Fibroblast of peridontal ligament (primary cell): ENCODE data around the gene DGKB.
A peak's percentile ranks its signal among the peaks of the same experiment; 100 is the strongest.

Experiments
- DNase-seq: peaks from one replicate; pipeline ENCODE4 v3.0.0-alpha.2; 2010; ENCODE audit errors: extremely low read depth

The DGKB gene

GRCh38 chr7:14760730-14761478 is 141.6 kb downstream of the DGKB start:
- no peak for DNase-seq

- DNase-seq: no peak
These were observed 142.8 kb downstream of the DGKB start for GRCh38 chr7:14759785-14760184.

DNA sequence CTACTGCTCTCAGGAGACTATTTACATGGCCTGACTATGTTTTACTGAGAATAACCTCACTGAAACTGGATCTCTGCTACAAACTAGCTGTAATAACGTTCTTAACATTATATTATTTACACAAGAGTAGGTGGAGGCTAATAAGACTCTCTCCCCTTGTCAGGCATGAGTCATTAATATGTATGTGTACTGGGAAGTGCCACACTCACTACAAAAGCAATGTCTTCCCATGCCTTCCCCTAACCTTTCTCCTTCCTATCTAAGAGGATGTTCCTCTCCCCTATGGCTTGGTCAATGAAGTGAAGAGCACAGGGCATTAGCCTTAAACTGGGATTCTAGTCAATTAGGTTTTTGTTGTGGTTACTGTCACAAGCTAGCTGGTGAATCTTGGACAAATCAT is 147.9 kb downstream of the DGKB start:
- DNase-seq: peak; percentile 20

DNA sequence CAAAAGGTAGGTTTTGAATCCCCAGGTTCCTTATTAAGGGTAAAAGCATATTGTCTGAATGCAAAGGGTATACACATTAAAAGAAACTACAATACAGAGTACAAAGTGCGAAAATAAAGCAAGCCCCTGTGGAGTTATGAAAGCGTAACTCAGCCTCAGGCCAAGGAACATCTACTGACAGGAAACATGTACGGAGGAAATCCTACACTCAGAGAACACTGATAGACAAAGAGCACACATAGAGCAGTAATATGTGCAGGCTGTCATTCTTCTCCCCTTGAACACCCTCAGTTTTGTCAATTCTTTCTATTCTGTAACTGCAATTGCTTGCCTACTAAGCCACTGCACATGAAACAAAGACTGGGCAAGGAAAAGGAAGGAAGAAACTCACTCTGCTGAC is 150.2 kb downstream of the DGKB start:
- no peak for DNase-seq

GRCh38 chr7:14751461-14751860 is 151.1 kb downstream of the DGKB start:
- DNase-seq: no peak

DNA sequence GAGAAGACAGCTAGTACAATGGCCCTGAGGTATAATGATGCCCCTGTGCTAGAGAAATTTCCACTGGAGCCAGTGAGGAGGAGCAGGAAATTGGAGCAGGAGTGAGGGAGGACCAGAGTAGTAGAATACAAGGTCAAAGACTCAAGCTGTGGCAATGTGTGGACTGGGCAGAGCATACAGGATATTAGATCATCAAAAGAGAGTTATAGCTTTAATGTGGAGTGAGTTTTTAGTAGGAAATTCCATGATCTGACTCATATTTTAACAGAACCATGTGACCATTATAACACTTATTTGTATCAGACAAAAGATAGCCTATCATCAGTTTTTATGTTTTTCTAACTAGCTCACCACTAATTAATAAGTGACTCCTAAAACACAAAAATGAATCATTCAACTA is 154.1 kb downstream of the DGKB start:
- DNase-seq: peak; percentile 62

GRCh38 chr7:14747701-14748100 is 154.8 kb downstream of the DGKB start:
- DNase-seq: no peak

DNA sequence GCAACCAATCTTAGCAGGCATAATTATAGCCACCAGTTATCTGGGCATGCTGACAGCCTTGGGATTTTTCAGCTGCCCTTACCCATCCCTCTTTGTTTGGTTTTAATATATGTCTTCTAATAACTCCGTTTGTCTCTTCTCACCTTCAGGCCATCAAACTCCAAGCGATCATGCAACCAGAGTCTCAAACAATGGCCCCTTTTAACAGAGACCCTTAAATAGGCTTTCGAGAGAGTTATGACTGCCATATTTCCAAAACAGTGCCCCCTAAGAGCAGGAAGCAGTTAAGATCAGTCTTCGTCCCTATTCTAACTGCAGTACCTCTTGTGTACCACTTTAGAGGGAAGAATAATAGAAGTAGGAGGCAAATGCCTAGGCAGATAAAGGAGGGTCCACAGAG is 157.5 kb downstream of the DGKB start:
- no peak for DNase-seq

GRCh38 chr7:14740606-14741005 is 161.9 kb downstream of the DGKB start:
- DNase-seq: no peak

DNA sequence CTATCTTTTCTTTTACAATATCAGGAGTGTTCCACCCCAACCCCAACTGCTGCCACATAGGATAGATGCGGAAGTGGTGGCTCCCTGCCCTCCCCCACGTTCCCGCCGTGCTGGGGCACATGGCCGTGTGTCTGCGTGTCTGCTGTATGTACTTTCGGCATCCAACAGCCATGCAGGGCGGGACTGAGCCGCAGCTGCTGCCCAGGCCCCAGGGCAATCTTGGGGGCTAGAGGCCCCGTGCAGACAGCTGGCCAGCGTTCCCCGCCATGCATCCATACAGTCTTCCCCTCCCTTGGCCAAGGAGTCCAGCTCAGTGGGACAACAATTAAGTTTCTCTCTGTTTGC is 162.7 kb downstream of the DGKB start:
- DNase-seq: no peak

- DNase-seq: peak; percentile 10
These were observed 163.2 kb downstream of the DGKB start for GRCh38 chr7:14739168-14739840.

DNA sequence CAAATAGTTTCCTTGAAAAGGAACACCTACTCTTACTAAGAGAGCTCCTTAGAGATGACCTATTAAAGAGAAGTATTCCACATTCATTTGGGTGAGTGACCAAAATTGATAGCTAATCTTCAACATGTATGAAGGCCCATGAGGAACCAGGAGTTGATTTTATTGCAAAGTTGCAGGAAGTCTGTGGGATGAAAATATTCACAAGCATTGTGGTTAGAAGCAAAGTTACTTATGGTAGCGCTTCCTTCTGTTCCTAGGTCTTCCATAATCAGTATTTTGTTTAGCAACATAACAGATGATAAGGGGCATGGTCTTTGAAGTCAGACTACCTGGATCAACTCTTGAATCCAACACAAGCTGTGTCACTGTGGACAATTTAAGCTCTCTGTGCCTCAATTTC is 164.5 kb downstream of the DGKB start:
- DNase-seq: no peak

- no peak for DNase-seq
These were observed 167.7 kb downstream of the DGKB start for GRCh38 chr7:14734839-14735321.

DNA sequence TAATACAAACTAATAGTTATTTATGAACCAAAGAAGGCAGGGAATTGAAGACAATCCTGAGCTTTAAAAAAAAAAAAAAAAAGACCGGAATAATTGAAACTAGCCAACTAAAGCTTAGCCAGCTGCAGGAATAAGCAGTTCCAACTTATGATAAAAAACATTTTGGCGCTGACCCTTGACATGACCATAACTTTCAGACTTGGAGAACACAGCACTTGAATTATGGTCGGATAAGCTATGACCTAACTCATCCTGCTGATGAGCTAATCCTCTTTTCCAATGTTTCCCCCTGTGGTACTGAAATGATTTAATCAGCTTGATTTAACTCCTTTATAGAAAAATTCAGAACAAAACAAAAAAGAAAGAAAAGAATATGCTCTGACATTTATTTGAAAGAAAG is 181.8 kb downstream of the DGKB start:
- peak; percentile 66 for DNase-seq

DNA sequence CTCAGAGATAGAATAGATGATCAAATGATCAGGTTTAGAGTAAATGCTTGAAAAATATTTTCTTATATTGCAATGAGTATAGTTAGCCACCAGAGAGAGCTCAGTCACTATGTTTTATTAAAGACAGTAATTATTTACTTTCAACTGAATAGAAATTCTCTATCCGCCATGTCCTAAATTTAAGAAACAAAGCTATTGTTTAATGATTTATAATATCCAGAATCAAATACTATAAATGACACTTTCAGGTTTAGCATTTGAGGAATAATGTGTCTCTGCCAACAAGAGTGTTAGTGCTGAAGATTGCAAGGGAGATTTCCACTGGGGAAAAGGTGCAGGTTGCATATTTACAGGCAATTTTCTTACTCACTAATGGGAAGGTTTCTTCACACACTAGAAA is 184.7 kb downstream of the DGKB start:
- DNase-seq: peak; percentile 59

GRCh38 chr7:14717169-14717568 is 185.4 kb downstream of the DGKB start:
- DNase-seq: no peak

DNA sequence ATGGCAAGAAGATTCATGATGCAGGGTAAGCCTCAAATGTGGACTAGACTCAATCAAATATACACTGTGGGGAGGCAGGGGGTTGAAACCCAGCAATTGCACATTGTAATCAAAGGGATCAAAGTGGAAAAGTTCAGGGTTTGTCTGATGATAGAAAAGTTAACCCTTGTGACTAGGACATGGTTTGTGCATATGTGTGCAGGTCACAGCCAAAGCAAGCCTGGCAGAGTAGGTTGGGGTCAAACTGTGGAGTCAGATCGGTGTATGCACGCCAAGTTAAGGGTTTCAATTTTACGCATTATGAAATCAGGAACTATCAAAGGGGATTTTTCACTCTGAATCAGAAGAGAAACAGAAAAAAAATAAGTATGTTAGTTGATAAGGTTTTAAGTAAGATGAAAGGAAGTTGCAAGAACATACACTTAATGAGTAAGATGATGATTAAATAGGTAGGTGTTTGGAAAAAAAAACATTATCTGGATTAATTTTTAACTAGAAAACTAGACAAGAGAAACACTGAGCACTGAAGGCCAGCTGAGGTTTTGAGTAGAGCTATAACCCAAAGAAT is 188.3 kb downstream of the DGKB start:
- DNase-seq: no peak

GRCh38 chr7:14698239-14698638 is 204.3 kb downstream of the DGKB start:
- DNase-seq: peak; percentile 39

- DNase-seq: no peak
These were observed 204.9 kb downstream of the DGKB start for GRCh38 chr7:14697684-14698083.

GRCh38 chr7:14691597-14692203 is 210.9 kb downstream of the DGKB start:
- DNase-seq: peak; percentile 51

DNA sequence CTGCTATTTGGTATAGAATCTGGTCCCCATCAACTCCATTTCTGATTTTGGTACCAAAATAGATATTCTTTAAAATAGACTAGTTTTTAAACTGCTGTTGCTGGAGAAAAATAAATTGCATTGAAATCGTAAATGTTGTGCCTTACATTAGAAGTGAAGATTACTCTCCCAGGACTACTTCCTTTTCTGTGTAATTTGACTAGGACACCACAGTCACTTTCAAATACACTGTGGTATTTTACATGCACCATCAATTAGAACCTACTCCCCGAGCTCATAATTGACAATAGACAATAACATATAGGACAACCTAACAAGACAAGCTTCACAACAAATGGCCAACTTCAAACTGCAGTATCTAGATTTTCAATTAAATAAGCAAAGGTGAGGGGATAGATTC is 211.5 kb downstream of the DGKB start:
- no peak for DNase-seq

DNA sequence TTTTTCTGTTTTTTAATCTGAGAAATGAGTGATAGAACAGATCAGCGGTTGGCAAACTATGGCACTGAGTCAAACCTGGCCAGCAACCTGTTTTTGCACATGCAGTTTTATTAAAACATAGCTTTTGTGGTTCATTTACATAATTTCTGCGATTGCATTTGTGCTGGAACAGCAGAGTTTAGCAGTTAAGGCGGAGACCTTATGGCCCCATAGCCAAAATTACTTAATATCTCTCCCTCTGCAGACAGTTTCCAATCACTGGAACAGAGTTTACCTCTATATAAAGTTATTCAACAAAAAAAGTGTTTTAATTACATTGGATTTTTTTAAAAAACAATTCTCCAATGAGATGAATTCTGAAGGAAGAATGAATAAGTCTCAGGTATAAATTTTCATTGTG is 212.1 kb downstream of the DGKB start:
- no peak for DNase-seq

DNA sequence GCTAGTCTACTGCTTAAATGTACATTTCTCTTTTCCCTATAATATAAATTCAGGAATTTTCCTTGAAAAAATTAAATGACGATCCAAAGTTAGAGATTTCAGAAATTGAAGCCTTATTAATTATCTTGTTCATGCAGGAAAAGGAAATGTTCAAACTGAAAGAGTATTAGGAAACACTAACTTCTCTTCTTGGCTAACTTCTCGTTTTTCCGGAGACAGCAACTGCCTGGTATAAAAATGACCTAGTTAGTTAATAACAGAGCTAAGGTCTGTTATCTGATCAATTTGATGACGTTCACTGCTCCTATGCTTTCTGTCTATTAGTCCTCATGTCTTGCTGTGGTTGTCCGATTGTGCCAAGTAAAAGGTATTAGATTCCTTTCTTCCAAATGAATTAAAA is 212.5 kb downstream of the DGKB start:
- no peak for DNase-seq
